Endothelial cell of umbilical vein (primary cell): ENCODE measurements around the gene SMARCC2. TPM values are rescaled to one million over a fixed set of nuclear protein-coding genes. Genes with fewer than 3 reads are reported as not detected.

ENCODE experiments used
- BruUV-seq: library from RNA; stranded (reverse); fragments of 400-500 nt; replicated peaks from 2 replicates; lab custom pipeline; 2021; lab: Mats Ljungman, UMichigan
- CTCF ChIA-PET: fragments of 300-600, 350-600 bp; sonication (Branson Sonifier 250); formaldehyde crosslinking; loops from one replicate; lab custom pipeline; 2021; ENCODE audit warnings: antibody characterized with exemption, inconsistent platforms; lab: Charles Lee
- POLR2A ChIA-PET: fragments of 300-600, 350-600 bp; sonication (Branson Sonifier 250); formaldehyde crosslinking; loops from one replicate; lab custom pipeline; 2021; ENCODE audit warnings: antibody characterized with exemption, inconsistent platforms; lab: Charles Lee
- DNase-seq: peaks from one replicate; pipeline ENCODE4 v3.0.0-alpha.2; 2011; ENCODE audit warnings: low read depth, low spot score
- FAIRE-seq: peaks from 2 replicates; lab custom pipeline; 2011; peaks lifted over from hg19 to GRCh38; lab: Jason Lieb, UNC
- H2AFZ ChIP-seq: 2 replicates; pipeline ENCODE4 v1.6.0; 2012; ENCODE audit warnings: low read depth, low read length, control low read depth, inconsistent platforms
- H3K27ac ChIP-seq: 2 replicates; pipeline ENCODE4 v1.5.1; 2011; ENCODE audit warnings: low read depth, mild to moderate bottlenecking, control low read depth, low read length, moderate library complexity; ENCODE audit not compliant: insufficient read depth
- H3K27me3 ChIP-seq, 2 experiments: 2 replicates each; pipeline versions ENCODE4 v1.6.0 to v1.6.1; 2011; ENCODE audit warnings: low read length in 2 of 2, mixed read lengths in 1 of 2; ENCODE audit not compliant: control insufficient read depth in 2 of 2, insufficient read depth in 2 of 2
- H3K36me3 ChIP-seq, 2 experiments: 2 replicates in 1 of 2; 3 replicates in 1 of 2; pipeline ENCODE4 v1.5.1; 2011; ENCODE audit warnings: low read length in 2 of 2, mild to moderate bottlenecking in 1 of 2, moderate library complexity in 1 of 2; ENCODE audit not compliant: control insufficient read depth in 2 of 2, insufficient read depth in 2 of 2; ENCODE audit errors: extremely low read depth in 1 of 2
- H3K4me1 ChIP-seq: 3 replicates; pipeline ENCODE4 v1.5.1; 2011; ENCODE audit warnings: mild to moderate bottlenecking, low read length; ENCODE audit not compliant: control insufficient read depth, insufficient read depth; ENCODE audit errors: extremely low read depth
- H3K4me2 ChIP-seq: 2 replicates; pipeline ENCODE4 v1.6.1; 2011; ENCODE audit warnings: low read length, control low read depth, mixed read lengths; ENCODE audit not compliant: insufficient read depth
- H3K4me3 ChIP-seq, 3 experiments: fragments of 200-600 bp in 1 of 3; sonication (generic), shearing (Covaris generic) in 1 of 3; replicated peaks in 1 of 3; 2 replicates each; pipeline ENCODE4 v1.5.1; 2011 to 2016; ENCODE audit warnings: control low read depth in 3 of 3, low read length in 3 of 3, mild to moderate bottlenecking in 2 of 3, inconsistent platforms in 1 of 3, low read depth in 1 of 3, moderate library complexity in 1 of 3; ENCODE audit not compliant: insufficient read depth in 1 of 3
- H3K79me2 ChIP-seq: 2 replicates; pipeline ENCODE4 v1.6.0; 2012; ENCODE audit warnings: low read length, inconsistent platforms; ENCODE audit not compliant: control insufficient read depth, insufficient read depth
- H3K9ac ChIP-seq: replicated peaks from 2 replicates; pipeline ENCODE3; 2011; ENCODE audit warnings: low read length, control low read depth; ENCODE audit not compliant: insufficient read depth; ENCODE audit errors: extremely low read depth
- H3K9me1 ChIP-seq: replicated peaks from 3 replicates; pipeline ENCODE4 v1.6.0; 2011; ENCODE audit warnings: mild to moderate bottlenecking, low read length; ENCODE audit not compliant: control insufficient read depth, insufficient read depth; ENCODE audit errors: extremely low read depth
- H3K9me3 ChIP-seq: replicated peaks from 2 replicates; pipeline ENCODE4 v1.5.1; 2012; ENCODE audit warnings: low read length, inconsistent platforms; ENCODE audit not compliant: control insufficient read depth, insufficient read depth
- H4K20me1 ChIP-seq: replicated peaks from 2 replicates; pipeline ENCODE3; 2011; ENCODE audit warnings: mild to moderate bottlenecking, low read length; ENCODE audit not compliant: control insufficient read depth, insufficient read depth; ENCODE audit errors: extremely low read depth
- CTCF ChIP-seq, 2 donors: IDR thresholded peaks; 1 replicate in 1 of 2; 2 replicates in 1 of 2; pipeline ENCODE4 v1.5.1; 2011; ENCODE audit warnings: low read length in 2 of 2, mild to moderate bottlenecking in 2 of 2, moderate library complexity in 2 of 2, control low read depth in 1 of 2, inconsistent platforms in 1 of 2, low read depth in 1 of 2; ENCODE audit not compliant: insufficient read depth in 1 of 2; ENCODE audit errors: extremely low read depth in 1 of 2
- EZH2 ChIP-seq: IDR thresholded peaks from 2 replicates; pipeline ENCODE4 v1.6.1; 2012; ENCODE audit warnings: borderline replicate concordance, low read depth, mild to moderate bottlenecking, moderate library complexity, low read length, inconsistent platforms; ENCODE audit not compliant: severe bottlenecking
- FOS ChIP-seq: IDR thresholded peaks from 2 replicates; pipeline ENCODE4 v1.6.1; 2011; ENCODE audit warnings: mild to moderate bottlenecking, low read length, moderate library complexity, borderline replicate concordance; ENCODE audit not compliant: insufficient read depth
- MAX ChIP-seq: IDR thresholded peaks from 2 replicates; pipeline ENCODE4 v1.6.1; 2011; ENCODE audit not compliant: insufficient read depth, insufficient read length
- MYC ChIP-seq: IDR thresholded peaks from one replicate; pipeline ENCODE4 v1.6.1; 2011; ENCODE audit warnings: mild to moderate bottlenecking, low read depth, low read length
- POLR2A ChIP-seq: IDR thresholded peaks from 2 replicates; pipeline ENCODE4 v1.6.1; 2012; ENCODE audit warnings: low read depth, mild to moderate bottlenecking, control low read depth, low read length
- POLR2AphosphoS5 ChIP-seq: IDR thresholded peaks from 2 replicates; pipeline ENCODE4 v1.6.1; 2012; ENCODE audit warnings: low read depth, mild to moderate bottlenecking, control low read depth, low read length, moderate library complexity; ENCODE audit not compliant: insufficient read depth
- dilution Hi-C: fragments of 300-500 bp; cut with MboI; formaldehyde crosslinking; loops from one replicate; pipeline ENCODE4 v1.15.0; 2019; ENCODE audit warnings: low sequenced_read_pairs; ENCODE audit not compliant: extremely low pct_ligation_motif_present
- intact Hi-C: fragments of 100-400 bp; cut with micrococcal nuclease; formaldehyde crosslinking; loops from one replicate; pipeline ENCODE4 v1.10.0; 2022
- polyA plus RNA-seq, 4 experiments: library from polyadenylated mRNA; depleted of rRNA in 3 of 4; stranded (reverse) in 3 of 4; unstranded in 1 of 4; fragments of >200 nt; gene quantifications; 2 replicates each; pipeline versions ENCODE4 v1.2.1 to v1.2.3, GENCODE V29; 2011 to 2012; ENCODE audit warnings: missing spikeins in 1 of 4
- total RNA-seq: library from RNA; stranded (reverse); gene quantifications from 2 replicates; pipeline ENCODE4 v1.2.3, GENCODE V29; 2021

The SMARCC2 gene
- total and polyA plus RNA-seq, 2 donors (not counting 3 experiments of a cell fraction or from before 2014, with no cell fraction given), result 51.9 to 121 TPM

- no TSS peak for BruUV-seq
- no peaks in the 10 kb centered on the region for H3K9me1 ChIP-seq
- DNase-seq (no peak), FAIRE-seq (no peak)
- no peak for TF ChIP-seq EZH2
- TF ChIP-seq POLR2A, result no peak
- TF ChIP-seq MAX, result no peak
- no peak for TF ChIP-seq POLR2AphosphoS5
- TF ChIP-seq FOS, result no peak
- TF ChIP-seq CTCF (IDR thresholded peaks at IDR 0.05; ENCODE audit: extremely low read depth in 1 of 2, insufficient read depth in 1 of 2, low read depth in 1 of 2, low read length in 2 of 2), result no peak
- TF ChIP-seq MYC, result no peak
- no peak overlapping the region for H3K4me2 ChIP-seq
- H3K9me3 ChIP-seq, result no peaks in the 10 kb centered on the region
- dilution Hi-C loops, result no loop called here
- no peaks in the 10 kb centered on the region for H4K20me1 ChIP-seq
- no peak overlapping the region for H2AFZ ChIP-seq
- intact Hi-C loops, result no loop called here
- ChIA-PET CTCF (interaction anchor here (1.0 to 1.4 kb wide), 4 partner anchors 9 to 23 kb away, joined by 3 to 5 read pairs (median 4); partner anchors contain the start of genes RNF41 and SMARCC2), POLR2A (no interaction called here)
- no peaks in the 10 kb centered on the region for H3K4me1 ChIP-seq
- no peaks in the 10 kb centered on the region for H3K27me3 ChIP-seq
- H3K4me3 ChIP-seq, result no peak overlapping the region
- H3K79me2 ChIP-seq, result peaks cover 6% of the 10 kb centered on the region
- peaks cover 34 to 53% of the 10 kb centered on the region in 2 experiments for H3K36me3 ChIP-seq
- H3K27ac ChIP-seq, result no peak overlapping the region
- H3K9ac ChIP-seq, result no peak overlapping the region
Observed at GRCh38 chr12:56212361-56212760, 23.1 kb upstream of the SMARCC2 start.
